ENCODE results near the gene DGKZ.

DNA sequence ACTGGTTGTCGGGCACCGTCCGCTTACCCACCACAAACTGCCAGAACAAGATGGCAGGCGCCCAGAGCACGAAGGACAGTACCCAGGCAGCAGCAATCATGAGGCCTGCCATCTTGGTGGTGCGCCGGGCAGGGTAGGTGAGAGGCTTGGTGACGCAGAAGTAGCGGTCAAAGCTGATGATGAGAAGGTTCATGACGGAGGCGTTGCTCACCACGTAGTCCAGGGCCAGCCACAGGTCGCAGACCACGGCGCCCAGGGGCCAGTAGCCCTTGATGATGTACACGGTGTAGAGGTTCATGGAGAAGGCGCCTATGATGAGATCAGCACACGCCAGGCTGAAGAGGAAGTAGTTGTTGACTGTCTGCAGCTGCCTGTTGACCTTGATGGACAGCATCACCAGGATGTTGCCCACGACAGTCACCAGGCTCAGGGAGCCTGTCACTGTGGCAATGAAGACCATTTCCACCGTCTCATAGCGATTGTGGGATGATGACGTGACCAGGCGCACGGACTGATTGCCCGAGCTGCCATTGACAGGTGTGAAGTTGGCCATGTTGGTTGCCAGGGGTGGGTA lies 38.8 kb downstream of the DGKZ start:
- TF ChIP-seq, protein P1, sequence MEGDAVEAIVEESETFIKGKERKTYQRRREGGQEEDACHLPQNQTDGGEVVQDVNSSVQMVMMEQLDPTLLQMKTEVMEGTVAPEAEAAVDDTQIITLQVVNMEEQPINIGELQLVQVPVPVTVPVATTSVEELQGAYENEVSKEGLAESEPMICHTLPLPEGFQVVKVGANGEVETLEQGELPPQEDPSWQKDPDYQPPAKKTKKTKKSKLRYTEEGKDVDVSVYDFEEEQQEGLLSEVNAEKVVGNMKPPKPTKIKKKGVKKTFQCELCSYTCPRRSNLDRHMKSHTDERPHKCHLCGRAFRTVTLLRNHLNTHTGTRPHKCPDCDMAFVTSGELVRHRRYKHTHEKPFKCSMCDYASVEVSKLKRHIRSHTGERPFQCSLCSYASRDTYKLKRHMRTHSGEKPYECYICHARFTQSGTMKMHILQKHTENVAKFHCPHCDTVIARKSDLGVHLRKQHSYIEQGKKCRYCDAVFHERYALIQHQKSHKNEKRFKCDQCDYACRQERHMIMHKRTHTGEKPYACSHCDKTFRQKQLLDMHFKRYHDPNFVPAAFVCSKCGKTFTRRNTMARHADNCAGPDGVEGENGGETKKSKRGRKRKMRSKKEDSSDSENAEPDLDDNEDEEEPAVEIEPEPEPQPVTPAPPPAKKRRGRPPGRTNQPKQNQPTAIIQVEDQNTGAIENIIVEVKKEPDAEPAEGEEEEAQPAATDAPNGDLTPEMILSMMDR (IDR thresholded peaks at IDR 0.05), result no peak
- TF ChIP-seq ZFX (IDR thresholded peaks at IDR 0.05; ENCODE audit: borderline replicate concordance), result no peak

Measured in 22Rv1 (cell line).